Amygdala (tissue), 56 donors: ENCODE measurements around the gene TBC1D5.
"Not testable (repeated sequence)": the region's sequence is repeated elsewhere in the genome, so short reads cannot be mapped to it uniquely, and the experiment has no call there.

Experiments used
- DNase-seq, 56 donors: peaks; one replicate each; lab custom pipeline; 2025; lab: John Stamatoyannopoulos, UW

The TBC1D5 gene

GRCh38 chr3:17130956-17131355 lies 611.5 kb downstream of the TBC1D5 start:
- no peak for DNase-seq

GRCh38 chr3:17129556-17129955 lies 612.9 kb downstream of the TBC1D5 start:
- DNase-seq = no peak

DNA sequence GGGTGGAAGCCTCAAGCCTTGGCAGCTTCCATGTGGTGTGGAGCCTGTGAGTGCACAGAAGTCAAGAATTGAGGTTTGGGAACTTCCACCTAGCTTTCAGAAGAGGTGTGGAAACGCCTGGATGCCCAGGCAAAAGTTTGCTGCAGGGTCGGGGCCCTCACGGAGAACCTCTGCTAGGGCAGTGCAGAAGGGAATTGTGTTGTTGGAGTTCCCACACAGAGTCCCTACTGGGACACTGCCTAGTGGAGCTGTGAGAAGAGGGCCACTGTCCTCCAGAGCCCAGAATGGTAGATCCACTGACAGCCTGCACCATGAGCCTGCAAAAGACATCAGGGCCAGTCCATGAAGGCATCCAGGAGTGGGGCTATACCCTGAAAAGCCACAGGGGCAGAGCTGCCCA lies 613.8 kb downstream of the TBC1D5 start:
- not testable (repeated sequence) for DNase-seq

DNA sequence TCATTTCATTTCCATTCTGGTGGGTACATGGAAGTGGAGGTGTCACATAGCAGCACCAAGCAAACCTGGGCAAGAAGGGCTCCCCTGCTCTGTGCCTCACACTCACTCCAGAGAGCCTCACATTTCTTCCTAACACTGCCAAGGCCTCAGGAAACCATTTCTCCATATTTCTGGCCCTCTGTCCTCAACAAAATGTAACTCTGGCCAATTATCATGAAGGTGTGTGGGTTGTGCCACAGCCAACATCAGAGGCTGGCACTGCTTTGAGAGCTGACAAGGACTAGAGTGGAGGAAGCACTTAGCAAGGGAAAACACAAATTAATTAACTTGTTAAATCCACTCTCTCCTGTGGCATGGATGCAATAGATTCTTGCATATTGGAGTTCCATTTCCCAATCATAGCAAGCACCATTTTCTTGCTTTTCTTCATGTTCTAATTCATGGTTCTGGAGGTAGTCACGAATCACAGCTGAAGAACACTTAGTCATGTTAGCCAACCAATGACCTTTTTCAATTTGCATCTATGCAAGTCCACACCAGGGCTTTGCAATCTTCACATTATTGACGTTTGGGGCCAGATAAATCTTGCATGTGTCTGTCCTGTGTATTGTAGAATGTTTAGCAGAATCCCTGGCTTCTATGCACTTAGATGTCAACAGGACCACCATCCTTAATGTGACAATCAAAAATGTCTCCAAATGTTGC lies 616.5 kb downstream of the TBC1D5 start:
- no peak for DNase-seq

DNA sequence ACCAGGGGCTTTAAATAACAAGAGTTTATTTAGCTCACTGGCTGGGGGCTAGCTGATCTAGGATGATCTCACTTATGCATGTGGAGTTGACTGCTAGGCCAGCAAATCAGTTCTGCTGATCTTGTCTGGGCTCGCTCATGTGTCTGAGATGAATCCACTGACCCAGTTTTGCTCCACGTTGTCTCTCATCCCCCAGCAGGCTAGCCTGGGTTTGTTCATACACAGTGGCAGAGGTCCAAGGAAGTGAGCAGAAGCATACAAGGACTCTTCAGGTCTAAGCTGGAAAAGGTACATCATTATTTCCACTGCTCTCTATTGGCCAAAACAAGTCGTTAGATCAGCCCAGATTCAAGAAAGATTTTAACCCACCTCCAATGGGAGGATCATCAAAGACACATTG lies 619.7 kb downstream of the TBC1D5 start:
- no peak for DNase-seq

DNA sequence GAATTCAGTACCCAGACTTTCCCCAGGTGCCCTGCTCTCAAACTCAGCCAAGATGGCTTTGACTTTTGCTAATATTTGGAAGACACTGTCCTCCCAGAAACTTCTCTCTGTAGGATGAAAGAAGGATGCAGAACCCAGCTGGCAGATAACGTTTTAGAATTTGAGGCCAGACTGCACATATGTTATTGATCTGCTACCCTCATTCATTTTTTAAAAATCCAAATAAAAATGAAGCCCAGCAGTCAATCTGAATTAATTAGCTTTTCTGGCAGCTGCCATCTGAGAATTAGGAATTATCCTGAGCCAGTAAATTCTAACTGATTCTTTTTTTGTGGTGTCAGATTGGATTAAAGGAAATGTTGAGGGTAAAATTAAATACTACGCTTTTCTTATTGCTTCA lies 621.1 kb downstream of the TBC1D5 start:
- no peak for DNase-seq

DNA sequence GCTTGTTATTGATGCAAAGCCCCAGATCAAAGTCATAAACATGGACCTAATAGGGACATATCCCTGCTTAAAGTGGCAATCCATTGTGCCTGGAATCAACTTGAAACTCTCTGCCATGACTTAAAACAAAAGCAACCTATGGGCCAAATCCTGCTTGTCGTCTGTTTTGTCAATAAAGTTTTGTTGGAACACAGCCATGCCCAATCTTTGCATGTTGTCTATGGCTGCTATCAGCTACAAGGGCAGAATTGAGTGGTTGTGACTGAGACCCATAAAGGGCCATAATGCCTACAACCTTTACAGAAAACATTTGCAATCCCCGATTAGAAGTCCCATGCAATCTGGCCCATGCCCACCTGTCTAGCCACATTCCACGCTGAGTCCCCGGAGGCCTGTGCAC lies 622.3 kb downstream of the TBC1D5 start:
- DNase-seq = no peak

- no peak for DNase-seq
Observed at GRCh38 chr3:17119201-17120072, 623.0 kb downstream of the TBC1D5 start.

- DNase-seq = no peak
Observed at GRCh38 chr3:17118771-17119170, 623.7 kb downstream of the TBC1D5 start.

GRCh38 chr3:17116007-17116600 lies 626.3 kb downstream of the TBC1D5 start:
- no peak for DNase-seq

DNA sequence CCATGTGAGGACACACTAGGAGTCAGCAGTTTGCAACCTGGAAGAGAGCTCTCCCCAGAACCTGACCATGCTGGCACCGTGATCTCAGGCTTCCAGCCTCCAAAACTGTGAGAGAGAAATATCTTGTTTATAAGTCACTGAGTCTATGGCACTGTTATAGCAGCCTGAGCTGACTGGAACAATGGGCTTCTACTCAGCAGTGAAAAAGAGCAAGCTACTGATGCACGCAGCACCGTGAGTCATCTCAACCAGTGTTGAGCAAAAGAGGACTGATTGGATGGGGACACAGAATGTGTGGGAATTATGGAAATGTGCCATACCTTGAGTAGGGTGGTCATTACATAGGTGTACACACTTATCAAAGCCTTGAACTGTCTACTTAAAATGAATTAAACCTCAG lies 627.2 kb downstream of the TBC1D5 start:
- no peak for DNase-seq

- DNase-seq = no peak
Observed at GRCh38 chr3:17111586-17111985, 630.8 kb downstream of the TBC1D5 start.

DNA sequence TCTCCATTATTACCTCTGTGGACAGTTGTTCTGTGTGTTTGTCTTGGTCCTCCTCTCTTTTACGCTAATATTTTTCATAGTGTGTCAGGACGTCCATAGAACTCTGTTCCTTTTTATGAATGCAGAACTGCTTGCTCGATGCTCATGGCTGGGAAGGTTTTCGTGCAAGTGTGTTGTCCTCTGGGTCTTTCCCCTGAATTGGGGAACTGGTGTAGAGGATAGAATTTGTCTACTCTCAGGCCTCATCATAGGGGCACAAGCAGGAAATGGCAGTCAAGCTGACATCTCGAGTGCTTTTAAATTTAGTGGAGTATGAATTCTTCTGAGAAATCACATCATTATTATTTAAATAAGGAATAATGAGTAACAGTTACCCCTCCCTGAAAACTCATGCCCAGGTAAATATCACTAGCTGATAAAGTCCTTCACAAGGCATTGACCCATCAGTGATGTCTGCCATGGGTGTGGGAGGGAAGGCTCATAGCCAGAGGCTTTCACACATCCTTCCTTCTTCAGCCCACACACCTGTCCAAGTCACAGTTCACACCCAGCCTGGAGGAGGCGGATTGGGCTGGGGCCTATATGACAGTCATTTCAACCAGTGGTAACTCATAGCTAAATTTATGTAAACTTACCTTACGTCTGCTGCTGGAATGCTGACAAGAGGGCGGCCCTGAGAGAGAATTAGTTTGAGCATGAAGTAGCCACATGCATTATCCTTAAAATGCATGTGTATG lies 631.6 kb downstream of the TBC1D5 start:
- DNase-seq = no peak
